ENCODE measurements around the gene IRAK1.
"Not testable (repeated sequence)": the region's sequence is repeated elsewhere in the genome, so short reads cannot be mapped to it uniquely, and the experiment has no call there.

IRAK1 gene

DNA sequence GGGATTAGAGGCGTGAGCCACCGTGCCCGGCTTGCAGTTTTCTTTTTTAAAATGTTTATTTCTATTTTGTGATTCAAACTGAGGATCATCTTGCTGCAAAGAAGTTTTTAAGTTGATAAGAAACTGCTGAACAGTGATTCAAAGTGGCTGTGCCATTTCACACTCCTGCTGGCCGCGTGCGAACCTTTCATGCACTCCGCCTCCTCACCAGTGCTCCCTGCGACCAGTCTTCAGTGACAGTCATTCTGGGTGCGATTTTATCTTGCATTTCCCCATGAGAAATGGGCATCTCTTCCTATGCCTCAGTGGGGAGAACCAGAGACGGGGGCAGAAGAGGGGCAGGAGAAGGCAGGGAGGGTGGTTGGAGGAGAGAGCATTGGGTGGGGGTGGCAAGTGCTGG, 25.7 kb downstream of the IRAK1 start:
- DNase-seq: no peak

DNA sequence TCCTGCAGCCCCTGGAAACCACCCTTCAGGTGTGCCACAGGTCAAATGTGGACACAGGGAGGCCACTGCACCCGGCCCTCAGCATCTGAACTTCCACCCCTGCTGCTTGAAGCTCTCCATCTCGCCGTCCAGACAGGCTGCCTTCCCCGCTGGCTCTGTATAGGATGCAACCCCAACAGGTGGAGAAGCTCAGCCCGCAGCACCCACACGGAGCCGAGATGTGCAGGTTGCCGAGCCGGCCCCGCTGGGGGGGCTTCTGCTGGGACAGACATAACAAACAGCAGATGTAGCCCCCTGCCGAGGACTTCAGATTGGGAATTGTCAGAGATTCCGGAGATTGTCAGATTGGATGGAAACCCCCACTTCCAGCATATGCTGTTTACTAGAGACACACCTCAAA, 26.6 kb downstream of the IRAK1 start:
- DNase-seq: no peak

DNA sequence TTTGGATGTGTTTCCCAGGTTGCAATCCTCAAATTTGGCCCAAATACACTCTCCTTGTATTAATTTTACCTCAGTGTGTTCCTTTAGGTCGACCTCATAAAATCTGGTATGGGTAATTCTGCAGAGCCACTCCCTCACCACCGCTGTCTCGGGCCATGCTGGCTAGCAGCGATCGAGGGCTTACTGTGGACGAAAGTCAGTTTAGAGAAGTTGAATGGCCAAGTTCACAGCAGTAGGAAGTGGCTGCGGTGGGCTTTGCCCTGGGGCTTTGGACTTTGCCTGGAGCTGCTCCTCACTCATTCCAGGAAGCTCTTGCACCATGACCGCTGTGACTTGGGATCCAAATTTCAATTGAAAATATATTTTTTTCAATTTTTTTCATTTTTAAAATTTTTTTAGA, 27.5 kb downstream of the IRAK1 start:
- DNase-seq: no peak

DNA sequence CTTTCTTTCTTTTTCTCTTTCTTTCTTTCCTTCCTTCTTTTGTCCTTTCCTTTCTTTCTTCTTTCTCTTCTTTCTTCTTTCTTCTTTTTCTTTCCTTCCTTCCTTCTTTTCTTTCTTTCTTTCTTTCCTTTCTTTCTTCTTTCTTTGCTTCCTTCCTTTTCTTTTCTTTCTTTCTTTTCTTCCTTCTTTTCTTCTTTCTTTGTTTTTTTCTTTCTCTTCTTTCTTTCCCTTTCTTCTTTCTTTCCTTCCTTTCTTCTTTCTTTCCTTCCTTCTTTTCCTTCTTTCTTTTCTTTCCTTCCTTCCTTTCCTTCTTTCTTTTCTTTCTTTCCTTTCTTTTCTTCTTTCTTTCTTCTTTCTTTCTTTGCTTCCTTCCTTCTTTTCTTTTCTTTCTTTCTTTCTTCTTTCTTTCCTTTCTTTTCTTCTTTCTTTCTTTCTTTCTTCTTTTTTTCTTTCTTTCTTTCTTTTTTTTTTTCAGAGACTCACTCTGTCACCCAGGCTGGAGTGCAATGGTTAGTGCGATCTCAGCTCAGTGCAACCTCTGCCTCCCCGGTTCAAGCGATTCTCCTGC, 28.6 kb downstream of the IRAK1 start:
- DNase-seq: no peak

DNA sequence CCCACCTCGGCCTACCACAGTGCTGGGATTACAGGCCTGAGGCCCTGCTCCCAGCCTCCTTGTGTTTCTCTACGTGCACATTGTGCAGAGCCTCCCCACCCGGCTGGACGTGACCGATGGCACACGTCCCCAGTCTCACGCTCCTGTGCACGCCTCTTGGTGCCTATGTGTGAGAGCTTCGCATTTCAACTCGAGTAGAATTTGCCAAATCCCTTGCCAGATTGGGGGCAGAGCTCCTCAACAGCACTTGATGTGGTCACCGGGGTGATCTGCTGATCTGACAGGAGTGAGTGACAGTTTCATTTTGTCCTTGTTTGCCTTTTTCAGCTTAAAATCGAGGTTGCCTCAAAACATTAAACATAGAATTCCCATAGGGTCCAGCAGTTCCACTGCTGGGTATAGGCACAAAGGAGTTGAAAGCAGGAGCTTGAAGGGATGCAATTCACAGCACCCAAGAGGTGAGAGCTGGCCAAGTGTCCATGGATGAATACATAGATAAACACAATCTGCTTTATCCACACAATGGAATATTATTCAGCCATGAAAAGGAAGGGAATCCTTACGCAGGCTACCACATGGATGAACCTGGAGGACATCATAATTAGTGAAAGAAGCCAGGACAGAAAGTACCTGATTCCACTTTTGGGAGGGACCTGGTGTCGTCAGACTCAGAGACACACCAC, 29.6 kb downstream of the IRAK1 start:
- no peak for DNase-seq

DNA sequence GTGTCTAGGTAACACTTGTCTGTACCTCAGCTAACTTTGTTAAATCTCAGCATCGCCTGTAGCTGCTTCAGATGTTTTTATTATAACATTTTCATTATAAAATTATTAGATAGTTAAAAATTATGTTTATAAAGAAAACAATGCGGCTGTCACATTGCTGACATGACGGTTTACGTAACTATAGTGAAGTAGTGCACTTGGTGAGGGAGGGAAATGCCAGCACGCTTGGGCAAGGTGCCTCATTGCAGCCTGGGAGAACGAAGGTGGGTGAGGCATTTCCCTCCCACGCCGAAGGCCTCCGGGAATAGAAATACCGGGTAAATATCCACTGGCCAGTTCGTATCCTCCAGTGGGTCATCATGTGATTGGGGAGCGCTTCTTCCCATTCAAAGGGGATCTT, 31.2 kb downstream of the IRAK1 start:
- DNase-seq: no peak

DNA sequence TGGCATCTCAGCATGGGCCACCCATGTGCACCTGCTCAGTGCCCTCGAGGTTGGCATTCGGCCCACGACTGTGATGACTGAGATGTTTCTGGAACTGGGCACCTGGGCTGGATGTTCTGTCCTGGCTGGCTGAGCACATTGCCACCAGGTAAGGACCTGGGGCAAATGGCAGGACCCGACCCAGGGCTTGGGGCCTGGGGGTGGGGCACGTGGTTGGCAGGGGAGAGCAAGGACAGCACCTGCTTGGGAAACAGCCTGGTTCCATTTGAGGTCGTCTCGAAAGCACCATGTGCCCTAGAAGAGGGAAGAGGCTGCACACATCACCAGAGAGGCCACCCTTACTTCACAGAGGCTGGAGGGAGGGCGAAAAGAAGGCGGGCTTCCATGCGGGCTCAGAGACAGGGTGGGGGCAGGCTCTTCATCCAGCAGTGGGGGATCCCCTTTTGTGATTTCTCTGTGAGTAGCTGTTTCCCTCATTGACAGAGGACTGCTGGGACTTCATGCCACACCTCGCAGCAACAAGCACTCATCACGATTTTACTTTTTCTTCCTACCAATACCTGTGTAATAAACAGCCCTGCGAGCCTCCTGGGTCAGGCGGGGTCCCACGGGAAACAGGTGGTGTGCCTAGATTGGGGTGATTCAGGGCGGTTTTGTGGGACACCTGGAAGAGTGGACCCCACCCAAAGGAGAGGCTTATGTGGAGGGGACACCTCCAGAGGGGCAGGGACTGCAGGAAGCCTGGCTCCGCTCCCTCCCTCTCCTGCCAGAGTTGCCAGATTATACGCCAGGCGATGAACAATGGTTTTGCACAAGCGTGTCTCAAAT, 35.1 kb downstream of the IRAK1 start:
- DNase-seq: no peak

DNA sequence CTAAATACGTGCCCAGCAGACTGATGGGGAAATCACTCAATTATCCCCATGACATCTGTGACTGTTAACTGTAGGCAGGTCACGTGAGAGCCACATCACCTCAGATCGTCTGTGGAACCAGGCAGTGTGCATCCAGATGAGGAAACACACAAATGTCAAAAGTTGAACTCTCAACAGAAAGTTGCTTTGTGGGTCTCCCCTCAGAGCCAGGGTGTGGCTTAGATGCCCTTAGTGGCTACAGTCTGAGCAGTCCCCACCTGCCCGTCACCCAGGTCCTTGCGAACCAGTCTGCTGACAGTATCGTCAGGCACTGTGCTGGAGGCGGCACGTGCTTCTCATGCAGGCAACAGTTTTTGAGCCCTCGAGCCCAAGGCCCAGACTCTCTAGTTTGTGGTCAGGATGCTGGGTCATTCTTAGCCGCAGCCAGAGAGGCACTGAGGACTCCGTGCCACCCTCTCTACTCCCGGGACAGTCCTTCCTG, 36.3 kb downstream of the IRAK1 start:
- no peak for DNase-seq

DNA sequence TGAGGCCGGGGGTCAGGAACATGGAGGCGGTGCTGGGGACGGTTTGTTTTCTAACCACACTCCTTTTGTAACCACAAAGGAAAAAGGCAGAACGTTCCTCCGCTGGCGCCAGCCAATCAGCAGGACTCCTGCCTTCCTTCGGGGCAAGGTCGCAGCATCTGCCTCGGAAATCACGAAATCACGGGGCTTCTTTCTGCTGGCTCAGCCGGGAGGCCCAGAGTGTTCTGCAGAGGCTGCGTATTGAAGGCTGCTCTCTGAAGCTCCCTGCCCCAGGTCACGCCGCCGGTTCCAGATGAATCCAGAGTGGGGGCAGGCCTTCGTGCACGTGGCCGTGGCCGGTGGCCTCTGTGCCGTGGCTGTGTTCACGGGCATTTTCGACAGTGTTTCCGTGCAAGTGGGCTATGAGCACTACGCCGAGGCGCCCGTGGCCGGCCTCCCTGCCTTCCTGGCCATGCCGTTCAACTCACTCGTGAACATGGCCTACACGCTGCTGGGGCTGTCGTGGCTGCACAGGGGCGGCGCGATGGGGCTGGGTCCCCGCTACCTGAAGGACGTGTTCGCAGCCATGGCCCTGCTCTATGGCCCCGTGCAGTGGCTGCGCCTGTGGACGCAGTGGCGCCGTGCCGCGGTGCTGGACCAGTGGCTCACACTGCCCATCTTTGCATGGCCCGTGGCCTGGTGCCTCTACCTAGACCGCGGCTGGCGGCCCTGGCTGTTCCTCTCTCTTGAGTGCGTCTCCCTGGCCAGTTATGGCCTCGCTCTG, 37.8 kb downstream of the IRAK1 start:
- DNase-seq: no peak

DNA sequence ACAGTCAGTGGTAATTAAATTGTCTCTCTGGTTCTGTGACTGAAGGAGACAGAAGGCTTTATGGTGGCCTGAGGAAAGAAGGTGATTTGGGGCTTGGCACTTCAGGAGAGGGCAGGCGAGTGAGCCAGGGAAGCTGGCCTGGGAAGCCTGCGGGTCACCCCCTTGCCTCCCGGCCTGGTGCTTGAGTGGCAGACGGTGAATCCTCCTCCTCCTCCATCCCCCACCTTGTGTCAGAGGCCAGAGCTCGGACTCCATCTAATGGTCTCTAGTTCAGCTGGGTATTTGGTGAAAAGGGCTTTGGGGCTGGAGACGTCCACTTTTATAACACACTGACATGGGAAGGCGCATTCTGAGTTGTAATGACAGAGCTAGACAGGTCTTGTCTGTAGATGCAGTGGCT, 38.5 kb downstream of the IRAK1 start:
- DNase-seq: no peak

DNA sequence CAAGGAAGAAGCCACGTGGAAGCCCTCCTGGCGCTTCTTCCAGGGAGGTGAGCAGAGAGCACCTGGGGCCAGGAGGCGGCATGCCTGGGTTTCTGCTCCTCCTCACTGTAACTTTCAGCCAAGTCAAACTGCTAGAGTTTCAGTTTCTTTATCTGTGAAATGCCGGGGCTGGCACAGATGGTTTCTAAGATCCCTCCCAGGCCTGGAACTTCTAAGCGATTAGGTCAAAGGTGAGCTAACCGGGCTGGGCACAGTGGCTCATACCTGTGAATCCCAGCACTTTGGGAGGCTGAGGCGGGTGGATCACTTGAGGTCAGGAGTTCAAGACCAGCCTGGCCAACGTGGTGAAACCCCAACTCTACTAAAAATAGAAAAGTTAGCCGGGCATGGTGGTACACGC, 39.3 kb downstream of the IRAK1 start:
- not testable (repeated sequence) for DNase-seq

DNA sequence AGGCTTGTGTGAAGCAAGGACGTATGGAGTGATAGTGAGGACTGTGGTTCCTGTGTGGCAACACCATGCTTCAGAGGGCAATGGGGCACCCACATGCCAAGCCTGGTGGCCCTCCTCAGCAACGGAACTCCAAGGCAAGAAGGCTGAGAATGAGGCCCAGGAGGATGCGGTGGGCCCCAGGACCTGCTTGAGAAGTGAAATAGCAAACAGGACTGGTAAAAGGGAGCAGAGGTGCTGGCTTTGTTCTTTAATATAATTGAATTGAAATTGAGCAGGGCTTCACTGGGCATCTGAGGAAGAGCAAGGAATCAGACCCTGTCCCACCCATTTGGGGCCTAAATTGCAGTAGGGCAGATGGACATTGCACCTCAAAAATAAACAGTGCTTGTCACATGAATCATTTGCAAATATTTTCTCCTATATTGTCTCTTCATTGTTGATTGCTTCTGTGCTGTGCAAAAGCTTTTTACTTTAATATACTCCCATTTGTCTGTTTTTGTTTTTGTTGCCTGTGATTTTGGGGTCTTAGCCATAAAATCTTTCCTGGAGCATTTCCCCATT, 44.9 kb downstream of the IRAK1 start:
- DNase-seq: no peak

DNA sequence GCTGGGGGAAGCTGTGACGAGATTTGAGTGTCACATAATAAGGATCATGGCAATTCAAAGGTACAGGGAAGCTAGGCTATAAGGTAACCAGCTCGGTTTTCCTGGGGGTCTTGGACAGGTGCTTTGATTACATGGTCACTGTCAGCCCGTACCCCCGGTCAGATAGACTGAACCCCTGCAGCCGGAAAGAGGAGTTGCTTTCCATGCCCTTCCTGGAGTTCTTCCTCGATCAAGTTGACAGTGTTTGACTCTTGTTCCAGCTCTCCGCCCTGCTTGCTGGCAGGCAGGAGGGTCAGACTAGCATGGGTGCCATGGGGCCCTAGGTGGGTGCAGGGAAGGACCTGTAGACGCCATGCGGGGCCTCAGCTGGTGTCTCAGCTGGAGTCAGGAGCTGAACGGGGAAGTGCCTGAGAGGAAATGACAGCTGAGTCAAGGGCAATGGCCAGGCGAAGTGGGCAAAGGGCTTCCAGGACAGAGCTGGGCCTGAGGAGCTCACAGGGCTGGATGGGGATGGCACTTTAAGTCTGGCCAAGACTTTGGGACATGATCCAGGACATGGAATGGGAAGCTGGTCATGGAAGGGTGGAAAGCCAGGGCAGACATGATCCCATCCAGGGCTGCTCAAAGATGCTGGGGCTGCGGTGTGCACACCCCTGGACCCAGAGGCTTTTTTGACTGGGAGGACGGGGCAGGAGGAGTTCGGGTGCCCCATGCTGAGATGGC, 45.5 kb downstream of the IRAK1 start:
- DNase-seq: no peak

DNA sequence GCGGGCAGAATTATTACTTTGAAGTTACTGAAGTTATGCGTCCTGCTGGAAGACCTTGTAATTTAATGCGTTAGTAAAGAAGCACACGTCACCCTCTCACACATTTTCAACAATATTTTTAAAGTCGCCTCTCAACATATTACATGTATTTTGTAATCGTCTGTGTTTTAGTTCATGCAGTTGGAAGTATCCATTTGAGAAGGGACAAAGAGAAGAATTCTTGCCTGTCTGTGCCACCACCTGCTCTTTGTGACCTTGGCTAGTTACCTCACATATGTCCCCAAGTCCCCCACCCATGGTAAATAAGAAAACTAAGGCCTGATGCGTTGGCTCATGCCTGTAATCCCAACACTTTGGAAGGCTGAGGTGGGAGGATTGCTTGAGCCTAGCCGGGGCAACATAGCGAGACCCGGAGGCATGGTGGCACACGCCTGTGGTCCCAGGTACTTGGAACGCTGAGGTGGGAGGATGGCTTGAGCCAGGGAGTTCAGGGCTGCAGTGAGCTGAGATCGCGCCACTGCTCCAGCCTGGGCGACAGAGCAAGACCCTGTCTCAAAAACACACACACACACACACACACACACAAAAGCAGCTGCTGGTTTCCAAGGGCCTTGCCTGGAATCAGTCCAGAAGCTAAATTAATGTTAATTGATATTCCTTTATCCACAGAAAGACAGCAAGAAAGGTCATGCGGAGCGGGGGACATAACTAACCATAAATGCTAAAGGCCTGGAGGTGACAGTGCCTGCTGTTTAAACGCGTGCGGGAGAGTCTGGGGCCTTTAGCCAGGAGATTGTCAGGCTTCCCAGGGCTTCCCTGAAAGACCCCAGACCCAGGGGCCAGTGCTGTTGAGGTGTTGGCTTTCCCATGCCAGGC, 46.3 kb downstream of the IRAK1 start:
- peak; percentile 44 for DNase-seq

DNA sequence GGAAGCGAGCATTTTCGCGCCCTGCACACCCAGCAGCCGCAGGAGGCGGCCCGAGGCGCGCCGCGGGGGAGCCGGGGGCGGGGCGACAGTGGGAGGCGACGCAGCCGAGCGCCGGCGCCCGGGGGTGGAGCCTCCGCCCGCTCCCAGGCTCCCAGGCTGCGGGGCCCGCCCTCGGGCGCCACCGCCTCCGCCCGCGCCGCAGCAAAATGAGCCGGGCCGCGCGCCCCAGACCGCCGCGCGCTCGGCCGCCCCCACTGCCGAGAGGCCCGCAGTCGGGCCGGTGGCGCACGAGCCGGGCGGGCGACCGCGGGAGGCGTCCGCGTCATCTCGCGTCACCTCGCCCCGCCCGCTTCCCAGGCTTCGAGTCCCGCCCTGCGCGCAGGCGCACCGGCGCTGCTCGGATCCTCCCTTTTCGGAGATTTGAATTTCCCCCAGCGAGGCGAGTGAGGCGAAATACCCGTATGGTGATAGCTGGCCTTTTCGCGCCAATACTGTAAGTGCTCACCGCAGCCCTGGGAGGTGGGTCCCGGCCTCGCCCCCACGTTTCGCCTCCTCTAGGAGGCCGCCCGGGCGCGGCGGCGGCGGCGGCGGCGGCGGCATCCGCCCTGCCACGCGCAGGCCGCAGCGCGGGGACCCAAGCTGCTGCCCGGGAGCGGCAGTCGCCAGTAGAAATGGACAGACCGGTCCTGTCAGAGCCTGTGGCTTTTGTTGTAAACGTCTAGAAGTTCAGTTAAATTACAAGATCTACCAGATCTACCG, 47.2 kb downstream of the IRAK1 start, which contains the start of gene TMEM187:
Gene TMEM187 (plus strand): TSS at position 387 of the 759 bp plus-strand sequence. CDS start 9,309 bp downstream, outside the sequence.
- peak; percentile 98 for DNase-seq

DNA sequence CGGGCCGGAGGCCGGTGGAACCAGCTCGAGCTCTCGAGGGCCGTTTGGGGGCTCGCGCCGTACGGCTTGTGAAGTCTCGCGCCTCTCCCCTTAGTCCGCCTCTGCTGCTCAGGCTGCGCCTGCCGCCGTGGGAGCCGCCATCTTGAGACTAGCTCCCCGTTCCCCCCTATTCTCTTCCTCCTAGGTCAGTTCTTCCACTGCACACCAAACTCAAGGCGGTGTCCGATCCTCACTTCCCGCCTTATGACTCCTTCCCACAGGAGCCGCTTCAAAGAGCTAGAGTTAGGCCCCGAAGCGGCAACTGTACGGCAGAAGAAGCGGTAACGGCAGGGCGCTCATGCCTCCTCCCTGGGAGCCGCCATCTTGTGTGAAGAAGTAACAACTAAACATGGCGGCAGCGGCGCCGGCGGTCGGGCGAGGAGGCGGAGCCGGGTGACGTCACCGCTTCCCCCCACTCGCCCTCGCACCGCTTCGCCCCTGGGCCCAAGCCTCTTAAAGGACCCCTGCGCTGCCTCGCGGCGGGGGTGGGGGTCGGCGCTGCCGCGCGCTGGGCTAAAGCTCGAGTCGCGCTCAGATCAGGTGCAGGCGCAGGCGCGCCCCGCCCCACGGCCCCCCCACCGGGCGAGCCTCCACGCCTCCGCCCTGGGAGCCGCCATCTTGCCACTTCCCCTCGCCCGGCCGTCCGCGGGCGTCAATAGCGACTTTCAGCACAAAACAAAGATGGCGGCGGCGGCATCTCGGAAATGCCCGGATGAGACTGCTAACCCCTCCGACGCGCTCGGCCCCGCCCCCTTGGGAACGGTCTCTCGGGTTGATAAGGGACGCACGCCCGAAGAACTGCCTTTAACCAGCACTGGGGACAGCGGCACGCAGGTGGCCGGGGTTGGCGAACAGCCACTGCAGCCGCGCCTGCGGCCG, 48.0 kb downstream of the IRAK1 start, which contains the start of gene HCFC1:
Gene HCFC1 (minus strand): TSS at position 369 of the 918 bp plus-strand sequence. CDS start 978 bp downstream, outside the sequence.
- peak; percentile 93 for DNase-seq

DNA sequence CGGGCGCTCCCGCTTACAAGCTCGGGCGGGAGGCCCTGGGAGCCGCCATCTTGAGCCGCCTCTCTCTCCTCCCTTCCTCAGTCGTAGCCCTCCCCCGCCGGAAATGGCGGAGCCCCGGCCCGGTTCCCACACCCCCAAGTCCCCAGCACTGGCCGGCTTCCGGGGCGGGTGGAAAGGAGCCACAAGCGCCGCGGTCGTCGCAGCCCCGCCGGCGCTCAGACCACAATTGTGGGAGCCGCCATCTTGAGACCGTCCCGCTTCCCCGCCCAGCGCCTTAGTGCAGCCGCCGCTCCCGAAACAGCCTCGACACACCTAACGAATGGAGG, 48.6 kb downstream of the IRAK1 start:
- DNase-seq: peak; percentile 90

DNA sequence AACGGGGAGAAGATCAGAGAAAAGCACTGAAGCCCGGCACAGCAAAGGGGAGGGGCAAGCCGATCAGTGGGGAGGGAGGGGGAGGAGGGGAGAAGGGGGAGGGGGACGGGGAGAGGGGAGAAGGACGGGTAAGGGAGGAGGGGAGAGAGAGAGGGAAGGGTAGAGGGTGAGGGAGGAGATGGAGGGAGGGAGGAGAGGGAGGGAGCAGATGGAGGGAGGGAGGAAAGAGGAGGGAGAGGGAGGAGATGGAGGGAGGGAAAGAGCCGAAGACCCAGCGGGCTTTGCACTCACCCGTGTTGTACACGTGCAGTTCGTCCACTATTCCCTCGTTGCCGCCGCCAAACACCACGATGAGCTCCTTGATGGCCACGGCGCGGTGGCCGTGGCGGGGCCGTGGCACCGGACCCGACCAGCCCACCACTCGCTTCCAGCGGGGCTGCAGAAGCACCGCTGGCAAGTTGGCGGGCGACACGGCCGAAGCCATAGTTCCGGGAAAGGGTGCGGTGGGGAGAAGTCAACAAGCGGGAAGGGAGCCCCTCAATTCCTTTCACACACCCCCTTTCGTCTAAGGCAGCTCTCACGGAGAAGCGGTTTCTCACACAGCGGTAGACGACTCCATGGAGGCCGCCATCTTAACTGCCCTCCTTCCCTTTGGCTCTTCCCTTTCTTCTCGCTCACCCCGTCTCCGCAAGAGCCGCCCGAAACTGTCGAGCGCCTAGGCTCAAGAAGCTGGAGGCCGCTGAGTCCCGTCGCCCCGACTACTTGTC, 49.2 kb downstream of the IRAK1 start:
- peak; percentile 75 for DNase-seq
